Sigmoid colon (tissue), 4 donors: ENCODE results near the gene TMOD2.

Source experiments
- CTCF ChIP-seq, 4 experiments: fragments of 450-650 bp in 3 of 4; fragments of 200-600 bp in 1 of 4; IDR thresholded peaks; one replicate each; pipeline ENCODE4 v1.5.1; 2016 to 2019; ENCODE audit warnings: antibody characterized with exemption in 4 of 4, mild to moderate bottlenecking in 3 of 4, moderate library complexity in 2 of 4
- EP300 ChIP-seq, 4 donors: sonication (generic); formaldehyde crosslinking; IDR thresholded peaks; one replicate each; pipeline ENCODE4 v1.6.1; 2017; ENCODE audit warnings: antibody characterized with exemption in 4 of 4
- POLR2A ChIP-seq, 2 donors: fragments of 450-650 bp; IDR thresholded peaks; one replicate each; pipeline ENCODE4 v1.6.1; 2016; ENCODE audit warnings: antibody characterized with exemption in 2 of 2, mild to moderate bottlenecking in 2 of 2, moderate library complexity in 2 of 2

DNA sequence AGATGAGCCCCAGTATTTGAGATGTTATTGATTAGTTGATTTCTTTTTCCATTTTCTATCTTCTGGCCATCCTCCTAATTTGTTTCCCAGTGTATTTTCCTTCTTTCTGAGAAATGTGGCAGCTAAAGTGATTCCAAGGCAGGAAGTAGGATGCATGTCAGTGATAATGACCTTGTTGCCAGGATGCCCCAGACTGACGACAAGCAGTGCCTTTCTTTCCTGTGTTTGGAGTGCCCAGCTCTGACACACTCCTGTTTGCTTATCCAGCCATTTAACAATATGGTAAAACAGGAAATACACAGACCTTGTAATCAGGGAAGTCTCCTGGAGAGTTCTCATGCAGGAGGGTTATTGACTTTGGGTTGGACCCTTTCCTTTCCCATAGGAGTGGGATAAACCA lies 20.4 kb downstream of the TMOD2 start:
- TF ChIP-seq CTCF (IDR thresholded peaks at IDR 0.05) = no peak
- no peak for TF ChIP-seq POLR2A (IDR thresholded peaks at IDR 0.05)
- TF ChIP-seq EP300 (IDR thresholded peaks at IDR 0.05) = no peak
